RPMI8226 (cell line): Measurements from ENCODE around the gene PPP1R13B.
"Not testable (repeated sequence)": the region's sequence is repeated elsewhere in the genome, so short reads cannot be mapped to it uniquely, and the experiment has no call there.

Experiments used
- DNase-seq: peaks from one replicate; pipeline ENCODE4 v3.0.0-alpha.2; 2015

PPP1R13B gene

DNA sequence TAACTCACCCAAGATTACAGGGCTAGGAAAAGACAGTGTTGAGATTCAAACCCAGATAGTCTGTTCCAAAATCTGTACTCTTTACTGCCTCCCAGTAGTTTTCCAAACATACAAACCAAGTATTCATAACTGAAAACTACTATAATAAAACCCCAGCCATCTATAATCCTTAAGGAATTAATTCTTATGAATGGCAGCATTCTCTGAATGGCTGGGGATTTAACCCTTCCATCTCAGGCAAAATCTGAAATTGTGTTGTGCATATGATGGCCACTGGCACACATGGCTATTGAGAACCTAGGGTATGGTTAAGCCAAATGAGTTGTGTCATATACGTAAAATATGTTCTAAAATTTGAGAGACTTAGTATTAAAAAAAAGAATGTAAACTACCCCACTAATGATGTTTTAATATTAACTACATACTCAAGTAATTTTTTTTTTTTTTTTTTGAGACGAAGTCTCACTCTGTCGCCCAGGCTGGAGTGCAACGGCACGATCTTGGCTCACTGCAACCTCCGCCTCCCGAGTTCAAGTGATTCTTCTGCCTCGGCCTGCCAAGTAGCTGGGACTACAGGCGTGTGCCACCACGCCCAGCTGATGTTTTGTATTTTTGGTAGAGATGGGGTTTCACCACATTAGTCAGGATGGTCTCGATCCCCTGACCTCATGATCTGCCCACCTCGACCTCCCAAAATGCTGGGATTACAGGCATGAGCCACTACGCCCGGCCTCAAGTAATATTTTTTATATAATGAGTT is 16.7 kb downstream of the PPP1R13B start:
- DNase-seq, result no peak

DNA sequence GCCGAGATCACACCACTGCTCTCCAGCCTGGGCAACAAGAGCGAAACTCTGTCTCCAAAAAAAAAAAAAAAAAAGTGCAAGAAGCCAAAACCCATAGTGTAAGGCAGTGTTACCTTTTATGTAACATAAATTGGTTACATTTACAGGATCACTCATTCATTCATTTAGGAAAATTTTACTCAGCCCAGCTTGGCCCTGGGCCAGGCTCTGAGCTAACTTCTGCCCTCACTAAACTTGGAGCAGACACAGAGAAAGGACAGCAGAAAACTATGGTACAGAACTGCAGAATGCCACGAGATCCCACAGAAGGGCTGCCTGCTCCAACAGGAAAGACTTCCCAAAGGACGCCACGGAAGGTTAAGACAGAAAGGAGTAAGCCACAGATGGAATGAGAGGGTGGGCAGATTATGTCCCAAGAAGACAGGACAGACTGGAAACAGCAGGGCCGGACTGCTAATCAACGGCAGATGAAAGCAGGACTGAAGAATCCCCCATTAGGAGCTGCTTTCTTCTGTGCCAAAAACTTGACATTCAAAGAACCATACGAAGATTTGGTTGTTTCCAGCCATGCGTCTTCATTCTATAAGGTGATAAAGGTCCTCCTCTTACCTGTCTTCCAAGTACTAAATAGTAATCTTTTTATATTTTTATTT is 18.9 kb downstream of the PPP1R13B start:
- DNase-seq, result no peak

DNA sequence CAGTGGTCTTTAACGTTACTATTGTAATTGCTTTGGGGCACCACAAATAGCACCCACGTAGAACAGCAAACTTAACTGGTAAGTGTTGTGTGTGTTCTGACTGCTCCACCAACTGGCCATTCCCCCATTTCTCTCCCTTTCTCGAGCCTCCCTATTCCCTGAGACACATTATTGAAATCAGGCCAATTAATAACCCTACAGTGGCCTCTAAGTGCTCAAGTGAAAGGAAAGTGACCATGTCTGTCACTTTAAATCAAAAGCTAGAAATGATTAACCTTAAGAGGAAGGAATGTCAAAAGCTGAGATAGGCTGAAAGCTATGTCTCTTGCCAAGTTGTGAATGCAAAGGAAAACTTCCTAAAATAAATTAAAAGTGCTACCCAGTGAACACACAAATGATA is 22.3 kb downstream of the PPP1R13B start:
- no peak for DNase-seq

DNA sequence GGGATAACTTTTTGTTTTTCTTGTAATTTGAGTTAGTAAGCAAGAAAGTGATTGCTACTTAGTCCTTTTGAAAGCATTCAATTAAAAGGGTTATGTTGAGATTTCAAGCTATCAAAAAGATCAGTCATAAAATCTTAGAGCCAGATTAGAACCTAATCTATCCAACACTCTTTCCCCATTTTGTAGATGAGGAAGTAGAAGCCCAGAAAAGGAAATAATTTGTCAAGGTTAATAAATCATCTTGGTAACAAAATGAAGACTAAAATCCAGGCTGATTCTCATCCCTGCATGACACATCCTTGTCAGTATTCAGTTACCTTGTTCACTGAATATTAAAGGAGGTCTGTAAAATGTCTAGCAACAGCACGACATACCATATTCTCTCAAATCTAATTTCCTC is 26.5 kb downstream of the PPP1R13B start:
- DNase-seq, result no peak

DNA sequence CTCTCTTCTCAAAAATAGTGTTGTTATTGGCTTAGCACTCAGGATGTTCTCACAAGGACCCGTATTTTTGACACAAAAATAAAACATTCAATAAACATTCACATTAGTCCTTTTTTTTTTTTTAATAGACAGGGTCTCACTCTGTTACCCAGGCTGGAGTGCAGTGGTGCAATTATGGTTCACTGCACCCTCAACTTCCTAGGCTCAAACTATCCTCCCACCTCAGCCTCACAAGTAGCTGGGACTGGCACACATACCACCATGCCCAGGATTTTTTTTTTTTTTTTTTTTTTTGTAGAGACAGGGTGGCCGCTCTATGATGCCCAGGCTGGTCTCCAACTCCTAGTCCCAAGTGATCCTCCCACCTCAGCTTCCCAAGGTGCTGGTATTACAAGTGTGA is 27.0 kb downstream of the PPP1R13B start:
- DNase-seq, result no peak

DNA sequence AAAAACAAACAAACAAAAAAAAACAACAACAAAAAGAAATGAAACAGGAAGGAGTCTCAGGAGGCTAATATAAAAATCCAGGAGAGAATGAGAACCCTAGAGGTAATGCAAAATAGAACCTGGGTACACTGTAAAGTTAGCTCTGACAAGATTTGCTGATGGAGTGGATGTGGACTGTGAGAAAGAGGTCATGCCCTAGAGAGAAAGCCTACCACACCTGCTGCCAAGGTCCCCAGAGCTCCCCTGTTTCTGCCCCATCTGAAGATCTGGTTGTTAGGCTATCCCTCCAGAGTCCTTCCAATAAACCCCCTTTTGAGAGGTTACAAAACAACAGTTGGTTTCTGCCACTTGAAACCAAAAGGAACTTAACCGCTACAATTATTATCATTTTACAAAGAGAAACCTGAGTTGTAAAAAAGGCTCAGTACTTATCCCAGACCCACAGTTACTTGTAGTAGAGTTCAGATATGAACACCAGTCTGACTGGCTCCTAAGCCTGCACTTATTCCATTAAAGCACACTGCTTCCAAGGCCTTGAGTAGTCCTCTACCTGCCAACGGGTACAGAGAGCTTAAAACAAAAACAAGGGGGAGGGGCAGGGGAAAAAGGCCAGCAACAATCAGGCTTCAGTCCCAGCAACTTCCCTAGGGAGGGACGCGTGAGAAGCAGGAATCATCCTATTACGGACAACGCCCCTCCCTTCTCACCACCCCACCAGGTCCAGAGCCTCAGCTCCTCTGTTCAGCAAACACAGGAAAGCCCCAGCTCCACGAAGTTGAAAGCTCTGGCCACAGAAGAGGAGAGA is 27.7 kb downstream of the PPP1R13B start:
- peak; percentile 12 for DNase-seq

DNA sequence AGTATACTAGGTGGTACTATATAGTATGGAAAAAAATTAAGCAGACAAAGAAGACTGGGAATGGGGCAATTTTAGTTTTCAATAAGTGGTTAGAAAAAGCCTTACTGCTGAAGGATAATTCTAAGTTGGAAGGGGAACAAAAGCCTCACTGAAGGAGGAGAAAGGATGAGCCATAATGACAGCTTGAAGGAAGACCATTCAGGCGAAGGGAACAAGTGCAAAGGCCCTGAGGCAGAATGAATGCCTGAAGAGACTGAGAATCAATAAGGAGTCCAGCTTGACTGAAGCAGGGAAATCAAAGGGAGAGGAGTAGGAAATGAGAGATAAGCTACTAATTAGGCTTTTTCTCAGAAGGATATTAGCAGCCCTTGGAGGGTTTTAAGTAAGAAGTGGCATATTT is 28.5 kb downstream of the PPP1R13B start:
- no peak for DNase-seq

DNA sequence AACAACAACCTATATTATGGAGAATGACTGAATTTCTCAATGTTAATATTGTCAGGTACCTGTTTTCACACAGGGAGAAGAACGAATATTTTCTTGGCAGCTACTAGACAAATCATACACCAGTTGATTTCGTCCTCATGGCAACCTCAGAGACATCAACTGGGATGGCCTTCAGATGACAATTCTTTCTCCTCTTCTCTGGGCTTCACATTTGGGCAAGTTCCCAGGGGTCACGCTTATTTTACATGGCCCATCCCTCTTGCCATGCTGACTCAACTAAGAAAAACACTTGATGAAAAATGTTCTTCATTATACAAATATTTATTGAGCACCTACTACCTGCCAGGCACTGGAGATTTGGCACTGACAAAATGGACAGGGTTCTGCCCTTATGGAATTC is 29.0 kb downstream of the PPP1R13B start:
- no peak for DNase-seq

DNA sequence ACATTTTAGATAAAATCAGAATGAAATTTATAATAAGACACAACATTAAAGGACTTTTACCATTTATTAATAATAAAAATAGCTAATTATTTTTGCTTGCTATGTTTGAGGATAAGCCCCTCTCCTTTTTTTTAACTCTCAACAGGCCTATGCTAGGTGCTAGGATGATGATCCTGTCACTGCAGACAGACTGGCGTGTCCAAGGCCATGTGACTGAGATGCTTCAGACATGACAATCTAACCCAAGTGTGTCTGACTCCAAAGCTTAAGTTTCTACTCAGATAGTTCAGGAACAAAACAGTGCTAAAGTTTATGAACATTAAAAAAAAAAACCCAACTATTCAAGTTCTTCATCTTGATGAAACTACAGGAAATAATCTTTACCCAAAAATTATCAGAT is 29.8 kb downstream of the PPP1R13B start:
- no peak for DNase-seq

DNA sequence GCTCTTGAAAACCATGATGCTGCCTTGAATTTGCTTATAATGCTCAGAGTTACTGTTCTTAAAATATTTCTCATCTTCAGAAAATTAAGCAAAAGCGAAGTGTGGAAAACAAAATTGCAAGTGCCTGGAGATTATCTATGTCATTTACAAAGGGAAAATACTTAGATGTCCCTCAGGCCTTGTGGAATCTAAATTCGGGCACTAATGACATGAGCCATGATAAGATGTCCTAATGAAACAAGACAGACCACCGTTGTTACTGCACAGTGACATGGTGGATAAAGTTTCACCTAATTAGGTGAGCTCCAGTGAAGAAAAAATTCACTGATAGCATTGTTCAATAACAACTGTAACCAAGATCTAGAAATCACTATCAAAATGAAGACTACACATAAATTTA is 30.4 kb downstream of the PPP1R13B start:
- no peak for DNase-seq

DNA sequence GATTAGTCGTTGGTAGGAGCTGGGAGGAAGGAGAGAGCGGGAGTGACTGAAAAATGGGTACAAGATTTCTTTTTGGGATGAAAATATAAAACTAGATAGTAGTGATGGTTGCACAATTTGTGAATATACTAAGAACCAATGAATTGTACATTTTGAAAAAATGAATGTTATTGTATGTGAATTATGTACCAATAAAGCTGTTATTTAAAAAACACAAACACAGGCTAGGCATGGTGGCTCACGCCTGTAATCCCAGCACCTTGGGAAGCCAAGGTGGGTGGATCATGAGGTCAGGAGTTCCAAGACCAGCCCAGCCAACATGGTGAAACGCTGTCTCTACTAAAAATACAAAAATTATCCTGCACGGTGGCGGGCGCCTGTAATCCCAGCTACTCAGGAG is 32.1 kb downstream of the PPP1R13B start:
- no peak for DNase-seq

DNA sequence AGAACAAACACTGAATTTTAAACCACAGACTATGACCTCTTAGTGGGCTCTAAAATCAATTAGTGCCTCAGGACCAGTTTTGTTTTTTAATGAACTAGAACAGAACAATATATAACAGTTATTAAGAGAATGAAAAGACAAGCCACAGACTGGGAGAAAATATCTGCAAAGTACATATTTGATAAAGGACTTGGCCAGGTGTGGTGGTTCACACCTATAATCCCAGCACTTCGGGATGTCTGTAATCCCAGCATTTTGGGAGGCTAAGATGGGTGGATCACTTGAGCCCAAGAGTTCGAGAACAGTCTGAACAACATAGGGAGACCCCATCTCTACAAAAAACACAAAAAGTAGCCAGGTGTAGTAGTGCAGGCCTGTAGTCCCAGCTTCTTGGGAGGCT is 36.2 kb downstream of the PPP1R13B start:
- DNase-seq, result no peak

DNA sequence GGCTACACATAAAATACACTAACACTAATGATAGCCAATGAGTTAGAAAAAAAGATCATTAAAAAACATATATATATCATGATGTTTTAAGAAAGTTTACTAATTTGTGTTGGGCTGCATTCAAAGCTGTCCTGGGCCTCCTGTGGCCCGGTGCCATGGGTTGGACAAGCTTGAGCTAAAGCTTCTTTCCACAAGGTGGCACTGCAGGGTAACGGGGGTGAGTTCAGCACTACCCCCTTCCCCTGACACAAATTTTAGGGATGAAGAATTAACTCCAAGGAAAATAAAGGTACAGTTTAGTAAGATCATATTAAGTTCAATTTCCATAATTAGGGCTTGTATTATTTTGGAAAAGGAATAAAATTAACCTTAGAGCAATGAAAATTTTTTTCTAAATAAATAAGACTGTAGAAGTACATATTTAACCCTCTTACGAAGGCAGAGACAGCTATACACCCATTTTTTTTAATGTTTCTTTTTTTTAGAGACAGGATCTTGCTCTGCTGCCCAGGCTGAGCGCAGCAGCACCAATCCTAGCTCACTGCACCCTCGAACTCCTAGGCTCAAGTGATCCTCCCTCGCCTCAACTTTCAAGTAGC is 38.9 kb downstream of the PPP1R13B start:
- DNase-seq, result peak; percentile 70

DNA sequence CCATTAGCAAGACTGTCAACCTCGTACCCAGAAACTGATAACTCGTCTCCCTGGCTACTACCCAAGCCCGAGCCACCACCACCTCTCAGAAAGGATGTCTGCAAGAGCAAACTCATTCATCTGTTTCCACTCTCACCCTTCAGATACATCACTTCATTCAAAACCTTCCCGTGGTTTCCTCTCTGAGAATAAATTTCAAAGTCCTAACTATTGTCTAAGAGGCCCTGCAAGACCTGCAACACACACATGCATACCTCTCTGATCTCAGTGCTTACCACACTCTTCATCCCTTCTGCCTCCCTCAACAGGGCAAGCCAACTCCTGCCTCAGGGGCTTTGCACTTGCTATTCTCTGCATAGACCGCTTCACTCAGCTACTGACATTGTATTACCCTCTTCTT is 40.6 kb downstream of the PPP1R13B start:
- no peak for DNase-seq

DNA sequence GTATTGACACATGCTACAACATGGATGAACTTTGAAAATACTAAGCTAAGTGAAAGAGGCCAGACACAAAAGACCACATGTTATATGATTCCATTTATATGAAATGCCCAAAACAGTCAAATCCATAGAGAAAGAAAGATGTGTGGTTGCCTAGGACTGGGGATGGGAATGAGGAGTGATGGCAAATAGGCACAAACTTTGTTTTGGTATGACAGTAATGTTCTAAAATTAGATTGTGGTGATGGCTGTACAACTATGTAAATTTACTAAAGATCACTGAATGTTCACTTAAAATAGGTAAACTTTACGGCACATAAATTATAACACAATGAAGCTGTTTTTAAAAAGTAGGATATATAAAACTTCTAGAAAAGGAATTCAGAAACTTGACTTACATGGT is 41.7 kb downstream of the PPP1R13B start:
- no peak for DNase-seq

DNA sequence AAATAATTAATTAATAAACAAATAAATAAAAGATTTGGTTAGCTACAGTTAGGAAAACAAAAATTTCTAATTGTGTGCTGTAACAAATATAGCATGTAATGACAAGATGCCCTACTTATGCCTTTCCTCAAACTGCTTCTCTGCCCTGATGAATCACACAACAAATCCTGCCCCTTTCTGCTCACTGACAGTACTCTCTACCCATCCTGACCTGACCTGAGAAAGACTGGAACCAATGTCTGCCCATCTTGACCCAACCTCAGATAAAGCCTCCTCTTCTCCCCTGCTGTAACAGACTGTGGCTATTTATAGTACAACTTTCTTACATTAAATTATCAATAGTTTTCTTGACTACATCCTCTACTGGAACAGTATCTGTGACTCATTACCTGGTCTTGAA is 43.7 kb downstream of the PPP1R13B start:
- DNase-seq, result no peak

DNA sequence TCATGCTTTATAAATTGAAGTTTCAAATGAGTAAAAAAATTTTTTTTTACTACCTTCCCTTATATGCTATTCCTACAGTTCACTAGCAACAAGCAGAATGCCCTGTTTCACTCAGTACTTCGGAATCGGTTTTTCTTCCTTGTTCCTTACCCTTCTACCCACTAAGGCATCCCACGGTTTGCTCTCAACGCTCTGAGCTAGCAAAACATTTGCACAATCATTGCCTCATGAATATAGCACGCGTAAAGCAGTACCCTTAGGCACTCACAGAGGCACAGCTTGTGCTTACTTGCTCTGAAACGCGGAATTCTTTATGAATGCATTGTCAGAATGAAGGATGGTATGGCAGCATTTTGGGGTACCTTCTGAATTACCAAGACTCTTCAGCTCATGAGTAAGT is 45.0 kb downstream of the PPP1R13B start:
- no peak for DNase-seq

DNA sequence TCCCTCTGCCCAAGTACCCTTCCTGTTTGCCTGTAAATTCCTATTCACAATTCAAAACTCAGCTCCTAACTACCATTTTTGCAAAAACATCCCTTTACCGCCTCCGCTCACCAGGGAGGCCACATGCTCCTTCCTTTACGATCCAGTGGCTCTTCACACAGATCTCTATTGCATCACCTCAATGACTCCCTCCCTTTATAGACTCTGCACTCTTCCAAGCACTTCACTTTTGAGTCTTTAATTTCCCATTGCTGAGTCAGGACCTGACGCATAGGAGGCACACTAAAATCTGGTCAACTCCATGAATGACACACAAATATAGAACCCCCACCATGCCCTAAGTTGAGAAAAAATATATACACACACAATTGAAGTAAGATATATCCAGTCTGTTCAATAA is 45.9 kb downstream of the PPP1R13B start:
- no peak for DNase-seq

DNA sequence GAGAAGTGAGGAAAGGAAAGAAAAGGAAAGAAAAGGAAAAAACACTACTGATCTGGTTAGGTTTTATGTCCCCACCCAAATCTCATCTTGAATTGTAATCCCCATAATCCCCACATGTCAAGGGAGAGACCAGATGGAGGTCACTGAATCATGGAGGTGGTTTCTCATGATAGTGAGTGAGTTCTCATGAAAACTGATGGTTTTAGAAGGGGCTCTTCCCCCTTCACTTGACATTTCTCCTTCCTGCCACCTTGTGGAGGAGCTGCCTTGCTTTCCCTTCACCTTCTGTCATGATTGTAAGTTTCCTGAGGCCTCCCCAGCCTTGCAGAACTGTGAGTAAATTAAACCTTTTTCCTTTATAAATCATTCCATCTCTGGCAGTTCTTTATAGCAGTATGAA is 54.2 kb downstream of the PPP1R13B start:
- not testable (repeated sequence) for DNase-seq

DNA sequence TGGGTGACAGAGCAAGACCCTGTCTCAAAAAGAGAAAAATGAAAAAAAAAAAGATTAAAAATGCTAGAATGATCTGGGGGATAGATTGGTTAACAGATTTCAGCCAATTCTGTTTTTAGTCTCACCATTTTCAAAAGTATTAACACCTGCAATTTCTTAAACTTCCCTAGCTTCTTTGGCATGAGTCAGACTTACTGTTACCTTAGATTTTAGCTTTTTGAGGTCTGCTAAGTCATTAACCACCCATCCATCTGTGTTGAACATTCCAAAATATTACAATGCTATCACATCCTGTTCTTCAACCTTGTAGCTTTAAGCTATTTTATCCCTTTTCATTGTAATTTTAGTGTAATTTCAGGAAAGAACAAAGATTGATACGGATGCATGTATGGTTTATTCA is 59.3 kb downstream of the PPP1R13B start:
- no peak for DNase-seq

DNA sequence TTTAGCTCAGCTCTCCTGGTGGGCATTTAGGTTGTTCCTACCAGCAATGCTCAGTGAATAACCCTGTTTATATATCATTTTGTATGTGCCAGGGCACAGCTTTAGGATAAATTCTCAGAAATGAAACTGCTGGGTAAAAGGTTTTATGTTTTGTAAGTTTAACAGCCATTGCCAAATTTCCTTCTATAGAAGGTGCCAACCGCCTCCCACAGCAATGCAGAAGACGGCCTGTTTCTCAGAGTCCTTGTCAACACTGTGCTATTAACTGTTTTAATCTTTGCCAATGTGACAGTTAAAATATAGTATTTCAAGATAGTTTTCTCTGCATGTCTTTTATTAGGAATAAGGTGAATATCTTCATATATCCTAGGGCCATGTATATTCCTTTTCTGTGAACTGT is 65.0 kb downstream of the PPP1R13B start:
- no peak for DNase-seq

DNA sequence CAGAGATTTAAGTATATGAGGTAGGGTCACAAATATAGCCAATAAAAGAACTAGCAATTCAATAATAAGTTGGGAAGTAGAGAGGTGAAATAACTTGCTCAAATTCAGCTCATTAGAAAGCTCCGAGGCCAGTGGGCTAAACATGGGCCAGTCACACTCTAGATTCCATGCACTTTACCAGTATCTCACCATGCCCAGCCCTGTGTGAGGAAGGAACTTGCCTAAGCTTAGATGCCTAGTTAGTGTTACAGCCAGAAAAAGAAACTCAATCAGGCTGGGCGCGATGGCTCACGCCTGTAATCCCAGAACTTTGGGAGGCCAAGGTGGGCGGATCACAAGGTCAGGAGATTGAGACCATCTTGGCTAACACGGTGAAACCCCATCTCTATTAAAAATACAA is 71.1 kb downstream of the PPP1R13B start:
- DNase-seq, result not testable (repeated sequence)

DNA sequence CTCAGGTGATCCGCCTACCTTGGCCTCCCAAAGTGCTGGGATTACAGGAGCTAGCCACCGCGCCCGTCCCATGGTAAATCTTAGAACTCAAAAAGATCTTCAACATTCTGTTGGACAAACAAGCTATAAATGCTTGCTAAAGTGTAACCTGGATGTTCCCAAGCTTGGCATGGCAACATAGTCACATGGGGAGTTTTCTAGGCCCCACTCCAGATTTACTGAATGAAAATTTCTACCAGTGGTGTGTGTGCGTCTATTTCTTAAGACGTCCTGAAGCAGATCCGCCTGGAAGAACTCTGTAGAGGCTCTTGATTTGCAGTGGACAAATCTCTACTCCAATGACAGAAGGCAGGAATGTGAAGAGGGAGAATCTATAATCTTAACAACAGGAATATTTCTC is 71.9 kb downstream of the PPP1R13B start:
- no peak for DNase-seq

DNA sequence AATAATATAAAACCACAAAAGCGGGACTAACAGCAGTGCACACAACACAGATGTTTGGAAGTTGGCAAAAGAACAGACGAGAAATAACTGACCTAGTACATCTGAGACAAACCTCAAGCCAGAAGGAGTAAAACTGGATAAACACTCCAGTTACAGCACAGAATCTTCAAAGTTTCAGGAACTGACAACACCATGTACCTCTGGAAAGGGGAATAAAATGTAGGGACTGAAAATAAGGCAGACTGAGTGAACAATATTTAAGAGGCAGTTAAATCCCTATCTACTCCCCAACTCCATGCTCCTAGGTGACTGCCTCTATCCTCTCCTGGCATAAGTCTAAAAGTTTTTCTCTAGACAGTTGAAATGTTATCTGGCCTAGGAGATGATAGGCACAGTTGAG is 73.9 kb downstream of the PPP1R13B start:
- no peak for DNase-seq
